GM12801 (cell line): ENCODE measurements around the gene TNS3.

Source experiments
- CTCF ChIP-seq: IDR thresholded peaks from one replicate; pipeline ENCODE4 v1.5.1; 2011; ENCODE audit warnings: control low read depth; ENCODE audit not compliant: insufficient read length; ENCODE audit errors: extremely low read depth

The TNS3 gene

GRCh38 chr7:47290867-47291266, 291.0 kb downstream of the TNS3 start:
- TF ChIP-seq CTCF: no peak

GRCh38 chr7:47290466-47290865, 291.4 kb downstream of the TNS3 start:
- no peak for TF ChIP-seq CTCF

GRCh38 chr7:47288060-47288459, 293.9 kb downstream of the TNS3 start:
- TF ChIP-seq CTCF: no peak

GRCh38 chr7:47285860-47286491, 295.9 kb downstream of the TNS3 start:
- no peak for TF ChIP-seq CTCF

GRCh38 chr7:47284691-47285635, 296.9 kb downstream of the TNS3 start:
- TF ChIP-seq CTCF: no peak

- TF ChIP-seq CTCF: no peak
These were observed 298.3 kb downstream of the TNS3 start for GRCh38 chr7:47283497-47284131.

- TF ChIP-seq CTCF: no peak
These were observed 299.0 kb downstream of the TNS3 start for GRCh38 chr7:47282790-47283496.
